GM21529 (cell line): ENCODE results near the gene MDFI.

Experiments used
- ATAC-seq: cut with Tn5 transposase; IDR thresholded peaks from one replicate; pipeline ENCODE4 v1.9.1; 2021; ENCODE audit not compliant: unreplicated experiment

The MDFI gene

GRCh38 chr6:41633056-41633634 is 5.1 kb upstream of the MDFI start:
- ATAC-seq, result no peak

DNA sequence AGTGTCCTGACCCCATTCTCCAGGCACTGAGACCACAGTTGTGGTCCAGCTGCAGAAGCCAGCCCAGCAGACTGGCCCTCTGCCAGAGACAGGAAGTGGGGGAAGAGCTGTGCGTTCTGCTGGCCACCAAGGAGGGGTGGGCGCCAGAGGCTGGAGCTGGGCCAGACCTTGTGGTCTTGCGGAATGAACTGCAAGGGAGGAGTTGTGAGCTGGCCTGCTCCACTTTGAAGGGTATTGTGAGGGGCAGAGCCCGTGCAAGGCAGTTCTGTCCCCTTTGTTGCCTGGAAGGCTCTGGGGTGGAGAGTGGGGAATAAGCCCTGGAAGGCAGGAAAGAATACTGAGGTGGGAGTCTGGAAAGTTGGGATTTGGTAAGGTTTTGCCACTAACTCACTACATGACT is 3.6 kb upstream of the MDFI start:
- no peak for ATAC-seq

DNA sequence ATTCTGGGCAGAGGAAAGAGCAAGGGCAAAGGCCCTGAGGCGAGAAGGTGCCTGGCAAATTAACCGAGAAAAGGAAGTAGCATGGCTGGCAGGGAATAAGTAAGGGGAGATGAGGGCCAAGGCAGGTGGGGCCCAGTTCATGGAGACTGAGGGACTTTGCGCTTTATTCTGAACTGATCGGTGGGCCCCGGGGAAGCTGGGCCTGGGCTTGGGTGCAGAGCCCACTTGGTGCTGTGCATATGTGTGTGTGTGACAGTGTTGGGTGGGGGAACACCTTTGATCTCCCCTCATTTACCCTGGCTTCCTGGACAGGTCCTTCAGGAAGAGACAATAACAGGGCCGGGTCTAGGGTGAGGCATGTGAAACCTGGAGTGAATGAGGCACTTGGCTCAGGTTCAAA is 2.9 kb upstream of the MDFI start:
- ATAC-seq, result no peak

GRCh38 chr6:41636833-41637193 is 1.5 kb upstream of the MDFI start:
- ATAC-seq, result no peak

- ATAC-seq, result no peak
Observed at GRCh38 chr6:41637194-41638001, 870 bp upstream of the MDFI start.

DNA sequence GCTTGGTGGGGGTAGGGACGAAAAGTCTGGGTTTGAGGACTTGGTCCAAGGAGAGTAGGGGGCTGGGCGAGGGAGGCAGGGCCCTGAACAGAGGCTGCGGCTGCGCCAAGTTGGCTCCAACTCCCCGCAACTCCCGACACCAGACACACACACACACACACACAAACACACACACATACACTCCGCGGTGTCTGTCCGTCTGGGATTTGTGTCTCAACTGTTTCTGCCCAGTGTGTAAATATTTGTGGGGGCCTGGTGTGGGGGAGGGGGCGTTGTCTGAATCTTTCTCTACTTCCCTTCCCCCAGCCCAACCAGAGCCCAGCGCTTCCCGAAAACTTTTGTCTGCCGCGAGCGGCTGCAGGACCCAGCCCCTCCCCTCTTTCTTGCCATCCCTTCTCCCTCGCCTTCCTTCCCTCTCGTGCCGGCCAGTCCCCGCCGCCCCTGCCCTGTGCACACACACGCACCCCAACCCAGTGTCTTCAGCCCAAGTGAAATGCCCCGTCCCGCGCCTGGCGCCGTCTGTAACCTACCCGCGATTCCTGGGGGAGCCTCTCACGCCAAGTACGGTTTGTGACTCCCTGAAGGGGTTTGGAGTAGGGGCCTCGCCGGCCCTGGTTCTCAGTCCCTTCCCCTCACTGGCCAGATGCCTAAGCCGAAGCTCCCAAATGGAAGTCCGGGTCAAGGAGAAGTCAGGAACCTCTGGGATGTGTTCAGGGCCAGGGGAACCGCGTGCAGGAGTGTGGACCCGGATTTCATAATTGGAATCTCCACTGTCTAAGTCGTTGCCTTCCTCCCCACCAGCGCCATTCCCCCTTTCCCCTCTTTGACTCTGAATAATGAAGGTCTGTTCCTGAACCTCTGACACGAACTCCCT is 904 bp downstream of the MDFI start:
- ATAC-seq, result no peak

GRCh38 chr6:41639809-41640371 is 1.6 kb downstream of the MDFI start:
- ATAC-seq, result no peak

DNA sequence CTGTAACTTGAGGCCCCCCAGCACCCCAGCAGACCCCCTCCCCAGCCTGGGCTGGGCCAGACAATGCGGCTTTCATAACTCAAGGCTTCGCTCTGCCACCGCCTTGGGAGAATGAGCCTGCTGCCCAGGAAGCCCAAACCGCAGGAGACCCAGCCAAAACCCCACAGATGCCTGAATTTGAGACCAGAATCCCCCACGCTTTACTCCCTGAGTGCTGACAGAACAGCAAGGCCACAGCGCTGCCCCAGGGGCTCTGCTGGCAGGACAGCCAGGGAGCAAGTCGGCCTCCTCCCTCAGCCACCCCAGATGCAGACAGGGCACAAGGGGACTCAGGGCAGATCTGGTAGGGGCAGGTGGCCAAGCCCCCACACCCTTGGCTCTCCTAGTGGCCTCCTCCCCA is 2.2 kb downstream of the MDFI start:
- ATAC-seq, result no peak

DNA sequence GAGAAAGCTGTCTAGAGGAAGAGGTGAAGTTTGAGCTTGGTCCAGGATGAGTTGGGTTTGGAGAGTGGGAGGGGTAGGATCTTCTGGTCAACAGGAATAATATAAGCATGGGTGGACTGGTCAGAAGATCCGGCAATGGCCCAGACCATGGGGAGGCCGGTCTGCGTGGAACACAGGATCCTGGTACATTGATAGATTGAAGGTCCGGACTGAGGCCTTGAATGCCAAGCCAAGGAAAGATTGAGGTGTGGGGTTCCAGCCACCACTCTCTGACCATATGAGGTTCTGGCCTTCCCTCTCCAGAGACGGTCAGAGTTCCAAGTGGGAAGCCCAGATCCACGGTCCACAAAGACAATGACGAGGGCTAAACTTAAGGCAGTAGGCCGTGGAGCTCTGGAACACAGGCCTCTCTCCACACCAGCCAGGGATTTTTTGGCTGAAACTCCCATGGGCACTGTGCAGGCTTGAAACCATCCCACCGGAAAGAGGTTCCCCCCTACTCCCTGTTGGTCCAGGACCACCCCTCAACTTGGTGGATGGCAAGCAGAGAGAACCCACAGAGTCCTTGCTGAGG is 3.2 kb downstream of the MDFI start:
- ATAC-seq, result no peak

DNA sequence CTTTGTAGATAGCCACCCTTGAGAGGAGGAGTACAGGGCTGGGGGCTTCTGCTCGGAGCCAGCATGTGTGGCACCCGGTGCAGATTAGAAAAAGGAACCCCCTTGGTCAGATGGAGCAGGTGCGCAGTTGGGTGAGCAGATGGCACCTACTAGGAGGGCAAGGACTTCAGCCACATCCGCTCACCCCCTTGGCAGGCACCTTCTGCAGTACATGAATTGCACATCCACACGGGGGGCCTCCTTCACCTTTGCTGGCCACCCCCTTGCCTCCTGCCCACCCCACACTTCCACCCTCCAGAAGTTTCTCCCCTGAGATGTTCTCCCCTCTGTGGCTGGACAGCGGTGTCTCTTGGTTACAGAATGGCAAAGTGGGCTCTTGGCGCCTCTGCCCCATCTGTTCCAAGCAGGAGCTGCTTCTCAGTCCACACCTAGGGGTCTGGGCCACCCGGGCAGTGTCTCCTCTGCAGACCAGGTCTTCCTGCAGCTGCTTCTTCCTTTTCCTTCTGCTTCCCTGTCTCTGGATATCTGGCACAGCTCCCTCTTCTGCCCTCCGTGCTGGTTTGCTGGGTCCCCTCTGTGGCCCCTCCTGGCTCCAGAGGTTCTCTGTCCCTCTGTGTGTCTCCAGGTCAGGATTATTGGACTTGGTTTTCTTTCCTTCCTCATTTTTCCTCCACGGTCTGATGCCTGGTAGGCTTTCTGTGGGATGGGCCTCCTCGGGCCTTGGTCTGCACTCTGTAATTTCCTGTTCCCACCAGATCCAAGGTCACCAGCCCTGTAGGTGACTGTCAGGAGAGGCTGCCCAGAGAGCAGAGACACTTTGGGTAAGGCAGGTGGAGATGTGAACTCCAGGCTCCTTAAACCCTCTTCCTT is 4.1 kb downstream of the MDFI start:
- no peak for ATAC-seq

- no peak for ATAC-seq
Observed at GRCh38 chr6:41642960-41643898, 5.0 kb downstream of the MDFI start.

DNA sequence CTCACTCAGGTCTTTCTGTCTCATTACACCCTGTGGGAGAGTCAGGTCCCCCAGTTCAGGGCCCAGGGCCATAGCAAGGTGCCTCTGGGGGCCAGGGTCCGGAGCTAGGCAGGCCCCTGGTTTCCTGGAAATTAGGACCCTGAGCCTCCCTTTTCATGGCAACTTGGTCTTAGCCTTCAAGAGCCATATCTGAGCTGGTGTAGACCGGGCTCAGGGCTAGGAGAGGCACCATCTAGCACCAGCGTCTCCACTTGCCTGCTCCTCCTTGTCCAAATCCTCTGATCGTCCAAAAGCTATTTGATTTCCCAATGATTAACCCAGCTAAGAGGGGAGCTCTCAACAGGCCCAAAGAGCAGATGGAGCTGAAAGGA is 5.6 kb downstream of the MDFI start:
- no peak for ATAC-seq

GRCh38 chr6:41644297-41644879 is 6.1 kb downstream of the MDFI start:
- ATAC-seq, result no peak

DNA sequence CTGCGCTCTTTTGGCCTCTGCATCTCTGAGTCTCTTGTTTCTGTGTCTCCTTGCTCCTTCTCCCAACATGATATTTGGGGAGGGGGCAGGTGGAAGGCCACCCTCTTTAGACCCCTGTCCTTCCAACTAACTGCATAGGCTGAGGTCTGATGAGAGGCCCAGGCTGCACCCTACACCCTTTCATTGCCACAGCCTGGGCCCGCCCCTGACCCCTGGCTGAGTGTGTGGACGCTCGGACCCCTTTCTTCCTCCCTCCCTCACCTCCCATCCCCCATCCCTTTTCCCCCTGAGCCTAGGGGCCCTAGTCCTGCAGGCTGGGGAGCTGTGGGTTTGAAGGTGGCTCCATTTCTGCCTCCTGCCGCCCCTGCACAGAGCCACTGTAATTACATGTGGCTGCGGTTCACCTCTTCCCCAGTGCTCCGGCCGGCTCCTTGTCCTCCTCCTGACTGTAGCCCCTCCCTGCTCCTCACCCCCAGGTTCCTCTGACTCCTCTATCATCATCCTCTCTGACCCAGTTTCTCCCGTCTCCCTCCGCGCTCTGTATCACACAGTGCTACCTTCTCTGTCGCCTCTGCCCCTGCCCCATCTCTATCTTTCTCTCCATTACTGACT is 6.8 kb downstream of the MDFI start:
- no peak for ATAC-seq

DNA sequence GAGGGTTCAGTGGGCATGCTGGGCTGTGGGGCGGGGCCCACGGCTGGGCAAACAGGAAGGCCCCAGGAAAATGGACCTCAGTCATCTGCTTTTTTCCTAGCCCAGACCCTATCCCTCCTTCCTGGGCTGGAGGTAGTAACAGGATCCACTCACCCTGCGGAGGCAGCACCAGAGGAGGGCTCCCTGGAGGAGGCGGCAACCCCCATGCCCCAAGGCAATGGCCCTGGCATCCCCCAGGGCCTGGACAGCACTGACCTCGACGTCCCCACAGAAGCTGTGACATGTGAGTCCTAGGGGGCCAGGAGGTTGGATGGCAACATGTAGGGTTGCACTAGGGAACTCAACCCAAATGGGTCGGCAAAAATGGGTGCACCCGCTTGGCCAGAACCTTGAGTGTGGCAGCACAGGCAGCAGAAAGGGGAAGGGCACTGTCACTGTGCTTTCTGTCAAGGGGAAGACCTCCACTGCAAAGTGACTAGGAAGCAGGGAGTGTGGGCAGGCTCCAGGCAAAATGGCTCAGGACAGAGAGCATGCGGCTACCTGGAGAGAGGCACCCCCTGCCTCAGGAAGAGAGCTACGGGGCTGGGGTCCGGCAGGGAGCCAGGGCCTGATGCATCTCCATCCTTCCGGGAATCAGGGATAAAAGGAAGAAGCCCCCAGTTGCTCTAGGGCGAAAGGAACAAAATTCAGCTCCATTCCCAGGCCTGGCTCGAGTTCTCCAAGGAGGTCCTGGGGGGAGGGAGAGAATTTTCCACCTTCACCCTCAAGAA is 7.9 kb downstream of the MDFI start:
- no peak for ATAC-seq

DNA sequence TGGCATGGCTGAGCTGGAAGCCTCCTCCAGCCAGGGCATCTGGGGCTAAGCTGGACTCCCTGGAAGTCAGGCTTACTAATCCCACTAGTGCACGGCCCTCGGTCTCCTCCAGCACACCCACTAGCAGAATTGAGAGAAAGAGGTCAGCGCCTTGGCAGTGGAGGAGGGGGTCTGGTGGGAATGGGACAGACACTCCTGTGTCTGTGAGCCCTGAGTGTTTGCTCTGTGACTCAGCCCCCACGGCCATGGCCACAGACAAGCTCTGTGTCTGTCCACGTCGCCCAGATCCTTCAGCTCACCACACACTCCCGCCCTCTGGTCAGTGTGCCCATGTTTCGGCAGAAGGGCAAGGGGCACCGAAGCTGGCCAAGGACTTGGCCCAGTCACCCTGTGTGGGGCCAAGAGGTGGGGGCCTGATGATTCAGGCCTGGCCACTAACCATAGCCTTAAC is 8.8 kb downstream of the MDFI start:
- no peak for ATAC-seq

GRCh38 chr6:41648070-41648585 is 9.9 kb downstream of the MDFI start:
- no peak for ATAC-seq
